Transverse colon (tissue), 4 donors: ENCODE results near the gene RPL9.

Experiments
- CTCF ChIP-seq, 5 experiments: fragments of 200-600 bp in 3 of 5; fragments of 450-650 bp in 2 of 5; sonication (generic) in 3 of 5; IDR thresholded peaks; 1 replicate in 2 of 5; 2 replicates in 3 of 5; pipeline ENCODE4 v1.5.1; 2016 to 2017; ENCODE audit warnings: antibody characterized with exemption in 5 of 5, inconsistent platforms in 3 of 5, mild to moderate bottlenecking in 2 of 5, moderate library complexity in 1 of 5
- EP300 ChIP-seq: sonication (generic); formaldehyde crosslinking; IDR thresholded peaks from one replicate; pipeline ENCODE4 v1.6.1; 2017; ENCODE audit warnings: antibody characterized with exemption, low read depth
- POLR2A ChIP-seq: fragments of 450-650 bp; IDR thresholded peaks from one replicate; pipeline ENCODE4 v1.6.1; 2016; ENCODE audit warnings: antibody characterized with exemption, mild to moderate bottlenecking, moderate library complexity
- POLR2AphosphoS5 ChIP-seq, 3 donors: sonication (generic); formaldehyde crosslinking; IDR thresholded peaks; one replicate each; pipeline ENCODE4 v1.6.1; 2016; ENCODE audit warnings: antibody characterized with exemption in 3 of 3

DNA sequence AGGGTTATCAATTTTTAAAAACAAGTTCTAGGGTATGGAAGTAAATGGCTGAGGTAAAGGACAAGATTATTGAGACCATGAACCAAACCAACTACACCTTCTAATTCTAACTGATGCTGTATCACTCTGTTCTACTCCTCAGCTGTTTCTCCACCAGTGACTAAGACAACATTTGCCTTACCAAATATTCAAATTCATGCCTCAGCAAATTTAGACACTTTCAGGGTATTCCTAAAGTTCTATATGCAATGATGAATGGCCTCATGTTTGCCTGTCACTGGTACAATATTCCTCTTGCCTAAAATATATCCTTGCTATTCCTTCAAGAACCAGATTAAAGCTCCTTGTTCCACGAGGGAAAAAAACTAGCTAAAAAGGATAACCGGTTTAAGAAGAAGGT, 5.0 kb downstream of the RPL9 start:
- no peak for TF ChIP-seq CTCF (IDR thresholded peaks at IDR 0.05)
- no peak for TF ChIP-seq POLR2AphosphoS5 (IDR thresholded peaks at IDR 0.05)
- TF ChIP-seq POLR2A: no peak
- TF ChIP-seq EP300: no peak
